GM23338 (cell line): Measurements from ENCODE around the gene FGF3.

Experiments used
- CREB1 ChIP-seq: fragments of 250-450 bp; sonication (Bioruptor Pico); IDR thresholded peaks from 2 replicates; pipeline ENCODE4 v1.5.0; 2020; ENCODE audit warnings: low read depth, mild to moderate bottlenecking, moderate library complexity
- EZH2 ChIP-seq: fragments of 200-600 bp; sonication (generic); IDR thresholded peaks from one replicate; pipeline ENCODE4 v1.8.0; 2017; ENCODE audit warnings: antibody characterized with exemption, mild to moderate bottlenecking, low read depth; ENCODE audit not compliant: unreplicated experiment
- EZH2phosphoT487 ChIP-seq: fragments of 200-600 bp; sonication (generic); IDR thresholded peaks from one replicate; pipeline ENCODE4 v1.8.1; 2018; ENCODE audit warnings: antibody characterized with exemption; ENCODE audit not compliant: unreplicated experiment
- JUNB ChIP-seq: IDR thresholded peaks from one replicate; pipeline ENCODE4 v1.6.1; 2016; ENCODE audit warnings: antibody characterized with exemption; ENCODE audit not compliant: unreplicated experiment
- POLR2AphosphoS5 ChIP-seq: IDR thresholded peaks from 2 replicates; pipeline ENCODE4 v1.6.1; 2016; ENCODE audit warnings: antibody characterized with exemption, low read depth
- REST ChIP-seq: IDR thresholded peaks from one replicate; pipeline ENCODE4 v1.6.1; 2018; ENCODE audit warnings: antibody characterized with exemption; ENCODE audit not compliant: unreplicated experiment
- STAT1 ChIP-seq: IDR thresholded peaks from one replicate; pipeline ENCODE4 v1.6.1; 2016; ENCODE audit warnings: antibody characterized with exemption; ENCODE audit not compliant: unreplicated experiment
- ZNF114 ChIP-seq: fragments of 250-450 bp; sonication (Bioruptor Pico); IDR thresholded peaks from 2 replicates; pipeline ENCODE4 v1.5.0; 2020; ENCODE audit warnings: mild to moderate bottlenecking, moderate library complexity
- ZNF331 ChIP-seq: fragments of 250-450 bp; sonication (Bioruptor Pico); IDR thresholded peaks from 2 replicates; pipeline ENCODE4 v1.5.0; 2020; ENCODE audit warnings: low read depth, mild to moderate bottlenecking, moderate library complexity
- TF ChIP-seq, protein P1 (sequence below), 2 experiments: fragments of 200-600 bp in 1 of 2; sonication (generic) in 1 of 2; conservative IDR thresholded peaks; 2 replicates each; pipeline versions ENCODE4 v1.5.1 to v1.6.1; 2016 to 2017; ENCODE audit warnings: antibody characterized with exemption in 2 of 2, low read depth in 2 of 2, mild to moderate bottlenecking in 2 of 2, moderate library complexity in 1 of 2
- TF ChIP-seq, protein P2 (sequence below): fragments of 250-450 bp; sonication (Bioruptor Pico); IDR thresholded peaks from 2 replicates; pipeline ENCODE4 v1.5.0; 2020; ENCODE audit warnings: mild to moderate bottlenecking, moderate library complexity
- TF ChIP-seq, protein P3 (sequence below): IDR thresholded peaks from 2 replicates; pipeline ENCODE4 v1.6.1; 2016; ENCODE audit warnings: antibody characterized with exemption

GRCh38 chr11:69855421-69855820 is 36.2 kb upstream of the FGF3 start:
- TF ChIP-seq, protein P1, sequence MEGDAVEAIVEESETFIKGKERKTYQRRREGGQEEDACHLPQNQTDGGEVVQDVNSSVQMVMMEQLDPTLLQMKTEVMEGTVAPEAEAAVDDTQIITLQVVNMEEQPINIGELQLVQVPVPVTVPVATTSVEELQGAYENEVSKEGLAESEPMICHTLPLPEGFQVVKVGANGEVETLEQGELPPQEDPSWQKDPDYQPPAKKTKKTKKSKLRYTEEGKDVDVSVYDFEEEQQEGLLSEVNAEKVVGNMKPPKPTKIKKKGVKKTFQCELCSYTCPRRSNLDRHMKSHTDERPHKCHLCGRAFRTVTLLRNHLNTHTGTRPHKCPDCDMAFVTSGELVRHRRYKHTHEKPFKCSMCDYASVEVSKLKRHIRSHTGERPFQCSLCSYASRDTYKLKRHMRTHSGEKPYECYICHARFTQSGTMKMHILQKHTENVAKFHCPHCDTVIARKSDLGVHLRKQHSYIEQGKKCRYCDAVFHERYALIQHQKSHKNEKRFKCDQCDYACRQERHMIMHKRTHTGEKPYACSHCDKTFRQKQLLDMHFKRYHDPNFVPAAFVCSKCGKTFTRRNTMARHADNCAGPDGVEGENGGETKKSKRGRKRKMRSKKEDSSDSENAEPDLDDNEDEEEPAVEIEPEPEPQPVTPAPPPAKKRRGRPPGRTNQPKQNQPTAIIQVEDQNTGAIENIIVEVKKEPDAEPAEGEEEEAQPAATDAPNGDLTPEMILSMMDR (conservative IDR thresholded peaks at IDR 0.05; ENCODE audit: low read depth in 2 of 2): no peak
- TF ChIP-seq STAT1: no peak
- TF ChIP-seq JUNB: no peak
- TF ChIP-seq EZH2: no peak
- no peak for TF ChIP-seq EZH2phosphoT487
- no peak for TF ChIP-seq POLR2AphosphoS5
- no peak for TF ChIP-seq REST
- no peak for TF ChIP-seq CREB1 (CRISPR knock-in tag)
- TF ChIP-seq ZNF114 (CRISPR knock-in tag): no peak
- TF ChIP-seq, protein P2, sequence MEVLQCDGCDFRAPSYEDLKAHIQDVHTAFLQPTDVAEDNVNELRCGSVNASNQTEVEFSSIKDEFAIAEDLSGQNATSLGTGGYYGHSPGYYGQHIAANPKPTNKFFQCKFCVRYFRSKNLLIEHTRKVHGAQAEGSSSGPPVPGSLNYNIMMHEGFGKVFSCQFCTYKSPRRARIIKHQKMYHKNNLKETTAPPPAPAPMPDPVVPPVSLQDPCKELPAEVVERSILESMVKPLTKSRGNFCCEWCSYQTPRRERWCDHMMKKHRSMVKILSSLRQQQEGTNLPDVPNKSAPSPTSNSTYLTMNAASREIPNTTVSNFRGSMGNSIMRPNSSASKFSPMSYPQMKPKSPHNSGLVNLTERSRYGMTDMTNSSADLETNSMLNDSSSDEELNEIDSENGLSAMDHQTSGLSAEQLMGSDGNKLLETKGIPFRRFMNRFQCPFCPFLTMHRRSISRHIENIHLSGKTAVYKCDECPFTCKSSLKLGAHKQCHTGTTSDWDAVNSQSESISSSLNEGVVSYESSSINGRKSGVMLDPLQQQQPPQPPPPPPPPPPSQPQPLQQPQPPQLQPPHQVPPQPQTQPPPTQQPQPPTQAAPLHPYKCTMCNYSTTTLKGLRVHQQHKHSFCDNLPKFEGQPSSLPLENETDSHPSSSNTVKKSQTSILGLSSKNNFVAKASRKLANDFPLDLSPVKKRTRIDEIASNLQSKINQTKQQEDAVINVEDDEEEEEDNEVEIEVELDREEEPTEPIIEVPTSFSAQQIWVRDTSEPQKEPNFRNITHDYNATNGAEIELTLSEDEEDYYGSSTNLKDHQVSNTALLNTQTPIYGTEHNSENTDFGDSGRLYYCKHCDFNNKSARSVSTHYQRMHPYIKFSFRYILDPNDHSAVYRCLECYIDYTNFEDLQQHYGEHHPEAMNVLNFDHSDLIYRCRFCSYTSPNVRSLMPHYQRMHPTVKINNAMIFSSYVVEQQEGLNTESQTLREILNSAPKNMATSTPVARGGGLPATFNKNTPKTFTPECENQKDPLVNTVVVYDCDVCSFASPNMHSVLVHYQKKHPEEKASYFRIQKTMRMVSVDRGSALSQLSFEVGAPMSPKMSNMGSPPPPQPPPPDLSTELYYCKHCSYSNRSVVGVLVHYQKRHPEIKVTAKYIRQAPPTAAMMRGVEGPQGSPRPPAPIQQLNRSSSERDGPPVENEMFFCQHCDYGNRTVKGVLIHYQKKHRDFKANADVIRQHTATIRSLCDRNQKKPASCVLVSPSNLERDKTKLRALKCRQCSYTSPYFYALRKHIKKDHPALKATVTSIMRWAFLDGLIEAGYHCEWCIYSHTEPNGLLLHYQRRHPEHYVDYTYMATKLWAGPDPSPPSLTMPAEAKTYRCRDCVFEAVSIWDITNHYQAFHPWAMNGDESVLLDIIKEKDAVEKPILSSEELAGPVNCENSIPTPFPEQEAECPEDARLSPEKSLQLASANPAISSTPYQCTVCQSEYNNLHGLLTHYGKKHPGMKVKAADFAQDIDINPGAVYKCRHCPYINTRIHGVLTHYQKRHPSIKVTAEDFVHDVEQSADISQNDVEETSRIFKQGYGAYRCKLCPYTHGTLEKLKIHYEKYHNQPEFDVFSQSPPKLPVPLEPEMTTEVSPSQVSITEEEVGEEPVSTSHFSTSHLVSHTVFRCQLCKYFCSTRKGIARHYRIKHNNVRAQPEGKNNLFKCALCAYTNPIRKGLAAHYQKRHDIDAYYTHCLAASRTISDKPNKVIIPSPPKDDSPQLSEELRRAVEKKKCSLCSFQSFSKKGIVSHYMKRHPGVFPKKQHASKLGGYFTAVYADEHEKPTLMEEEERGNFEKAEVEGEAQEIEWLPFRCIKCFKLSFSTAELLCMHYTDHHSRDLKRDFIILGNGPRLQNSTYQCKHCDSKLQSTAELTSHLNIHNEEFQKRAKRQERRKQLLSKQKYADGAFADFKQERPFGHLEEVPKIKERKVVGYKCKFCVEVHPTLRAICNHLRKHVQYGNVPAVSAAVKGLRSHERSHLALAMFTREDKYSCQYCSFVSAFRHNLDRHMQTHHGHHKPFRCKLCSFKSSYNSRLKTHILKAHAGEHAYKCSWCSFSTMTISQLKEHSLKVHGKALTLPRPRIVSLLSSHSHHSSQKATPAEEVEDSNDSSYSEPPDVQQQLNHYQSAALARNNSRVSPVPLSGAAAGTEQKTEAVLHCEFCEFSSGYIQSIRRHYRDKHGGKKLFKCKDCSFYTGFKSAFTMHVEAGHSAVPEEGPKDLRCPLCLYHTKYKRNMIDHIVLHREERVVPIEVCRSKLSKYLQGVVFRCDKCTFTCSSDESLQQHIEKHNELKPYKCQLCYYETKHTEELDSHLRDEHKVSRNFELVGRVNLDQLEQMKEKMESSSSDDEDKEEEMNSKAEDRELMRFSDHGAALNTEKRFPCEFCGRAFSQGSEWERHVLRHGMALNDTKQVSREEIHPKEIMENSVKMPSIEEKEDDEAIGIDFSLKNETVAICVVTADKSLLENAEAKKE (CRISPR knock-in tag): no peak
- TF ChIP-seq, protein P3, sequence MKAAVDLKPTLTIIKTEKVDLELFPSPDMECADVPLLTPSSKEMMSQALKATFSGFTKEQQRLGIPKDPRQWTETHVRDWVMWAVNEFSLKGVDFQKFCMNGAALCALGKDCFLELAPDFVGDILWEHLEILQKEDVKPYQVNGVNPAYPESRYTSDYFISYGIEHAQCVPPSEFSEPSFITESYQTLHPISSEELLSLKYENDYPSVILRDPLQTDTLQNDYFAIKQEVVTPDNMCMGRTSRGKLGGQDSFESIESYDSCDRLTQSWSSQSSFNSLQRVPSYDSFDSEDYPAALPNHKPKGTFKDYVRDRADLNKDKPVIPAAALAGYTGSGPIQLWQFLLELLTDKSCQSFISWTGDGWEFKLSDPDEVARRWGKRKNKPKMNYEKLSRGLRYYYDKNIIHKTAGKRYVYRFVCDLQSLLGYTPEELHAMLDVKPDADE: no peak
- no peak for TF ChIP-seq ZNF331 (CRISPR knock-in tag)
